OCI-LY1 (cell line): ENCODE data around the gene ANTXRL.
"Not testable (repeated sequence)": the region's sequence is repeated elsewhere in the genome, so short reads cannot be mapped to it uniquely, and the experiment has no call there.

Experiments used
- H2AFZ ChIP-seq: fragments of 200-600 bp; sonication (generic), shearing (Covaris generic); 2 replicates; pipeline ENCODE4 v1.6.0; 2014; ENCODE audit warnings: antibody characterized with exemption, mild to moderate bottlenecking, low read length
- H3F3A ChIP-seq: fragments of 200-600 bp; sonication (generic), shearing (Covaris generic); 2 replicates; pipeline ENCODE4 v1.6.0; 2014; ENCODE audit warnings: mild to moderate bottlenecking, antibody characterized with exemption, low read length, moderate library complexity; ENCODE audit not compliant: insufficient read depth
- H3K27ac ChIP-seq: fragments of 200-600 bp; sonication (generic); 2 replicates; pipeline ENCODE4 v1.5.1; 2014; ENCODE audit warnings: low read length, mixed run types, mild to moderate bottlenecking, low read depth; ENCODE audit not compliant: poor library complexity, severe bottlenecking
- H3K27me3 ChIP-seq: fragments of 200-600 bp; sonication (generic); 2 replicates; pipeline ENCODE4 v1.6.0; 2014; ENCODE audit warnings: antibody characterized with exemption, mild to moderate bottlenecking, low read length, moderate library complexity; ENCODE audit not compliant: insufficient read depth
- H3K36me3 ChIP-seq: fragments of 200-600 bp; sonication (generic); 2 replicates; pipeline ENCODE4 v1.6.1; 2014; ENCODE audit warnings: mild to moderate bottlenecking, antibody characterized with exemption, low read length, moderate library complexity, mixed read lengths; ENCODE audit not compliant: insufficient read depth
- H3K4me1 ChIP-seq: fragments of 200-600 bp; sonication (generic); 2 replicates; pipeline ENCODE4 v1.5.1; 2014; ENCODE audit warnings: mild to moderate bottlenecking, low read length, moderate library complexity; ENCODE audit not compliant: insufficient read depth, severe bottlenecking
- H3K4me2 ChIP-seq: fragments of 200-600 bp; sonication (generic), shearing (Covaris generic); 2 replicates; pipeline ENCODE4 v1.6.1; 2014; ENCODE audit warnings: low read length
- H3K4me3 ChIP-seq: fragments of 200-600 bp; sonication (generic); 2 replicates; pipeline ENCODE4 v1.5.1; 2014; ENCODE audit warnings: low read length, low read depth, mild to moderate bottlenecking, mixed read lengths; ENCODE audit not compliant: poor library complexity, severe bottlenecking
- H3K79me2 ChIP-seq: fragments of 200-600 bp; shearing (Covaris generic); 2 replicates; pipeline ENCODE4 v1.6.1; 2016; ENCODE audit warnings: mixed run types, low read length, mixed read lengths; ENCODE audit not compliant: insufficient read depth
- H3K9ac ChIP-seq: fragments of 200-600 bp; sonication (generic), shearing (Covaris generic); 2 replicates; pipeline ENCODE4 v1.6.1; 2014; ENCODE audit warnings: mild to moderate bottlenecking, low read length, mixed read lengths
- H3K9me2 ChIP-seq: fragments of 200-600 bp; sonication (generic), shearing (Covaris generic); 2 replicates; pipeline ENCODE4 v1.6.1; 2014; ENCODE audit warnings: low read depth, mild to moderate bottlenecking, low read length, mixed read lengths
- H3K9me3 ChIP-seq: fragments of 200-600 bp; shearing (Covaris generic); 2 replicates; pipeline ENCODE4 v1.6.1; 2014; ENCODE audit warnings: low read length, mixed read lengths
- H4K20me1 ChIP-seq: fragments of 200-600 bp; sonication (generic), shearing (Covaris generic); 2 replicates; pipeline ENCODE4 v1.6.0; 2016; ENCODE audit warnings: mild to moderate bottlenecking, low read length; ENCODE audit not compliant: insufficient read depth
- EZH2 ChIP-seq: fragments of 200-600 bp; sonication (generic), shearing (Covaris generic); IDR thresholded peaks from 2 replicates; pipeline ENCODE4 v1.8.0; 2017; ENCODE audit warnings: borderline replicate concordance, mixed run types, mild to moderate bottlenecking, antibody characterized with exemption, low read length, moderate library complexity, mixed read lengths
- TF ChIP-seq, protein P1 (sequence below): fragments of 200-600 bp; sonication (generic), shearing (Covaris generic); IDR thresholded peaks from 2 replicates; pipeline ENCODE4 v1.5.1; 2017; ENCODE audit warnings: mild to moderate bottlenecking, antibody characterized with exemption, low read length, moderate library complexity, mixed read lengths

ANTXRL gene

DNA sequence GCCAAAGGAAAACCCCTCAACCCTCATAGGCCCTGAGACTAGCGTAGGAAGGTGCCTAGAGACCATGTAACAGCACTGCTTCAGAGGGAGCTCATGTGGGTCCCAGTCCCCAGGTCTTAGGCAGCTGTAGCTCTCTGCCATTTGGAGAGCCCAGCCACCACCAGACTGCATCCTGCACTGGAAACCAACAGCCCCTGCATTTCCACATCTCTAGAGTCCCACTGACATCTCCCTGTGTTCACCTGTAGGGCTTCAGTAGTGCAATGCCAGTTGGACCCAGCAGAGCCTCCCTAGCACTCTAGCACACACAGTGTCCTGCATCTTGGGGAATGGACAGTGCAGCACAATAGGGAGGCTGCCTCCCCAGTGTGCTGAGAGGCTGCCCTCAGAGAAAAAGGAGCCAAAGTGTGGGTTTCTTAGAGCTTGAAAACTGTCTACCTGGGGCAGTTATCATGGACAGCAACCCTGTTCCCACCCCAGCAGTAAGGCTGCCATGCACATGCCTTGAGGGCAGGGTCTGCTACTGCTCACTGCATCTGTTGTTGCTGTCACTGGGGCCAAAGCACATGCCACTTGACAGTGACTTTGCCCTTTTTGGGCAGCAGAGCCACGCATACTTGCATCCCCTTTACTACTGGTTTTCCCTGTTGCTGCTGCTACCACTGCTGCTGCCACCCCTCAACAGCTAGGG, 46.7 kb upstream of the ANTXRL start:
- no peaks in the 10 kb centered on the region for H3K27me3 ChIP-seq
- H3K79me2 ChIP-seq: no peaks in the 10 kb centered on the region
- H3K4me3 ChIP-seq: no peak overlapping the region
- H3F3A ChIP-seq: no peaks in the 10 kb centered on the region
- no peaks in the 10 kb centered on the region for H4K20me1 ChIP-seq
- no peak overlapping the region for H3K27ac ChIP-seq
- H3K9me2 ChIP-seq: no peaks in the 10 kb centered on the region
- no peak overlapping the region for H2AFZ ChIP-seq
- H3K36me3 ChIP-seq: peaks cover 9% of the 10 kb centered on the region
- no peaks in the 10 kb centered on the region for H3K4me1 ChIP-seq
- no peak overlapping the region for H3K4me2 ChIP-seq
- peaks cover 9% of the 10 kb centered on the region for H3K9me3 ChIP-seq
- TF ChIP-seq, protein P1, sequence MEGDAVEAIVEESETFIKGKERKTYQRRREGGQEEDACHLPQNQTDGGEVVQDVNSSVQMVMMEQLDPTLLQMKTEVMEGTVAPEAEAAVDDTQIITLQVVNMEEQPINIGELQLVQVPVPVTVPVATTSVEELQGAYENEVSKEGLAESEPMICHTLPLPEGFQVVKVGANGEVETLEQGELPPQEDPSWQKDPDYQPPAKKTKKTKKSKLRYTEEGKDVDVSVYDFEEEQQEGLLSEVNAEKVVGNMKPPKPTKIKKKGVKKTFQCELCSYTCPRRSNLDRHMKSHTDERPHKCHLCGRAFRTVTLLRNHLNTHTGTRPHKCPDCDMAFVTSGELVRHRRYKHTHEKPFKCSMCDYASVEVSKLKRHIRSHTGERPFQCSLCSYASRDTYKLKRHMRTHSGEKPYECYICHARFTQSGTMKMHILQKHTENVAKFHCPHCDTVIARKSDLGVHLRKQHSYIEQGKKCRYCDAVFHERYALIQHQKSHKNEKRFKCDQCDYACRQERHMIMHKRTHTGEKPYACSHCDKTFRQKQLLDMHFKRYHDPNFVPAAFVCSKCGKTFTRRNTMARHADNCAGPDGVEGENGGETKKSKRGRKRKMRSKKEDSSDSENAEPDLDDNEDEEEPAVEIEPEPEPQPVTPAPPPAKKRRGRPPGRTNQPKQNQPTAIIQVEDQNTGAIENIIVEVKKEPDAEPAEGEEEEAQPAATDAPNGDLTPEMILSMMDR: no peak
- TF ChIP-seq EZH2: no peak
- H3K9ac ChIP-seq: no peak overlapping the region

DNA sequence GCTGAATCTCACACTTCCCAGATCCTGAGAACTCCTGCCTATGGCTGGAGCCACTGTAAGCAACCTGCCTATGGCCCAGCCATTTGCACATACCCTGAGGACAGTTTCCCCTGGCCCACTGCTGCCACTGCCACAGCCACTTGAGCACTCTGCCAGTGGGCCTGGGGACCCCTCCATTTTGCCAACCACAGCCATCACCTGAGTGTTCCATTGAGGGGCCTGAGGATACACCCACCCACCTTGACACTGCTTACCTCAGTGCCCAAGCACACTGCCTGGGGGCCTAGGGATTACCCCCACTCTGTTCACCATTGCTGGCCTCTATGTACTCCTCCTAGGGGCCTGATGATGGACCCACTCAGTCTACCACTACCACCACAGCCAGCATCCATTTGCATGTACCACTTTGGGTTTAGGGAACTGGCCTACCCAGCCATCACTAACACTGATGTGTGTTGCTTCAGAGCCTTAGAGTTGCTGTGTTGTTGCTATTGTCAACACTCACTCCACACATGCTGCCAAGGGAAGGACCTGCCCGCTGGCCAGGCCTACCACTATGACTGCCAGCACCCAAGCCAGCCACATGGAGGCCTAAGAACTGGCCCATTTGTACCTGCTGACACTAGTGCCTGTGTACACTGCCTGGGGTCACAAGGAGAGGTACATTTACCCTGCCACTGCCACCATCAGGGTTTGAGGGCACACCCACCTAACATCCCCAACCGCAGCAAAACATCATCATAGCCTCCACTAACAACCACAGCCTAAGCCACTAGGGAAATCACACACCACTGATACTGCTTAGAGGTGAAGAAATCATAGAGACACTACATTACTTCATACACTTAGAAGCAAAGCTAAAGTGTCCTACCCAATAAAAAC, 45.9 kb upstream of the ANTXRL start:
- TF ChIP-seq, protein P1: no peak
- no peak for TF ChIP-seq EZH2
- H3K4me2 ChIP-seq: no peak overlapping the region
- no peaks in the 10 kb centered on the region for H3K4me1 ChIP-seq
- H2AFZ ChIP-seq: no peak overlapping the region
- peaks cover 9% of the 10 kb centered on the region for H3K36me3 ChIP-seq
- H3K4me3 ChIP-seq: no peak overlapping the region
- no peaks in the 10 kb centered on the region for H3K79me2 ChIP-seq
- H3K9me3 ChIP-seq: peaks cover 9% of the 10 kb centered on the region
- H3F3A ChIP-seq: no peaks in the 10 kb centered on the region
- no peaks in the 10 kb centered on the region for H4K20me1 ChIP-seq
- H3K27me3 ChIP-seq: no peaks in the 10 kb centered on the region
- no peak overlapping the region for H3K27ac ChIP-seq
- H3K9me2 ChIP-seq: no peaks in the 10 kb centered on the region
- H3K9ac ChIP-seq: no peak overlapping the region

DNA sequence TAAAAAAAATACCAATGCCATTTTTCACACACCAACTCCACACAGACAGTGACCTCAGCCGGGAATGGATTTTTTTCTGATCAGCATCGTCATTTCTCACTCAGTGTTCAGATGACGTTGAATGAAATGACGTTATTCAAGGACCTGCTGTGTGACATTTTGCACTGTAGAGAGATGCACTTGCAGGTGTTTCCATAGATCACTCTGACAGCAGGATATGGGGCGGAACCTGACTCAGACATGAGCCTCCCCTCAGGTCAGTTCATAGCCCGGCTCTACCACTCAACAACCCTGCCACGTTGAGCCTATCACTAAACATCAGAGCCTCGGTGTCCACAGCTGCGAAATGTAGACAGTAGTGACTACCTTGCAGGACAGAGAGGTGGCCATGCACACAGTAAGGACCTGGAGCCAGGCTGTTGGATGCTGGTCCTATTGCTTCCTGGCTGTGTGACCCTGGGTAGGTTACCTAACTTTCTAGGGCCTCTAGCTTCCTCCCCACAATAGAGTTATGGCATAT, 41.4 kb upstream of the ANTXRL start:
- H4K20me1 ChIP-seq: no peaks in the 10 kb centered on the region
- H3K27me3 ChIP-seq: no peaks in the 10 kb centered on the region
- peaks cover 9% of the 10 kb centered on the region for H3K36me3 ChIP-seq
- no peaks in the 10 kb centered on the region for H3K79me2 ChIP-seq
- H3K9me2 ChIP-seq: no peaks in the 10 kb centered on the region
- no peak overlapping the region for H3K4me3 ChIP-seq
- no peak for TF ChIP-seq EZH2
- TF ChIP-seq, protein P1: no peak
- H3K9me3 ChIP-seq: peaks cover 9% of the 10 kb centered on the region
- no peak overlapping the region for H3K27ac ChIP-seq
- no peak overlapping the region for H3K9ac ChIP-seq
- no peaks in the 10 kb centered on the region for H3K4me1 ChIP-seq
- no peak overlapping the region for H2AFZ ChIP-seq
- H3F3A ChIP-seq: no peaks in the 10 kb centered on the region
- no peak overlapping the region for H3K4me2 ChIP-seq

DNA sequence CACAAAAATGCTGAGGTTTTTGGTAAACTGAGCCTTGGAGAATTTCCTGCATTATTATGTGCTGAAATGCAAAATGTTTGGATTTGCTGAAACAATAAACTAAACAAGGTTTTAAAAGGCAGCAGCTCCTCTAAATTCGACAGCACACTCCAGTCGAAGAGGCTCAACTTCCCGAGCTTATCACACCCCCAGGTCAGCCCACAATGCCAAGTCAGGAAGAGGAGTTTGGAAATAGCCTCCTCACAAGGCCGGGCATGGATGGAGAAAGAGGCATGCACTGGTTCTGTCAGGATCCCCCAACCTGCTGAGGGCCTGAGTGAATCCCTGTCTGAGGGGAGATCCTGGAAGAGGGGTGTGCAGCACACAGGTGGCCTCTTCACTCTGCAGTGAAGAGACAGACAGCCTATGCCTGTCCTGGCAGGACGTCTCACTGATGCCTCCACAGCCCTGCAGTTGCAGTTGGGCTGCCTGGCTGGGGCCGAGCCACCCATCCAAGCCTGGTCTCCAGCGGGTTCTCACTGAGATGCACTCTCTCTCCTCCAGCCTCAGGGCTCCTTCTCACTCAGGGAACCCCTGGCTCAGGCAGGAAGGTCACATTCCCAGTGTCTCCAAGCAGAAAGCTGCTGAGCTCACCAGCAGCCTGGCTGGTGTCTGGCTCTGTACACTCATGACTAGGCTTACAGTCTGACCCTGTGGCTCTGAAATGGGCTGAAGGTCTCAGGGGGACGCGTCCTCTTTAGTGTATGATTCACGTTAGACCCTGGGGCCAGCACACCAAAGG, 40.2 kb upstream of the ANTXRL start:
- H3K4me1 ChIP-seq, H3K9ac ChIP-seq, H3K27ac ChIP-seq, H3F3A ChIP-seq, H3K4me3 ChIP-seq, H4K20me1 ChIP-seq, H2AFZ ChIP-seq, H3K9me2 ChIP-seq, H3K27me3 ChIP-seq, H3K4me2 ChIP-seq, H3K79me2 ChIP-seq, H3K36me3 ChIP-seq, H3K9me3 ChIP-seq: not testable (repeated sequence)
